ENCODE measurements around the gene NEMP1. TPM values are rescaled to one million over a fixed set of nuclear protein-coding genes. Genes with fewer than 3 reads are reported as not detected.

NEMP1 gene
- total and polyA plus RNA-seq, 2 of the 13 experiments (the other 11 are each of a cell fraction or from before 2014, with no cell fraction given), result 11.4 to 12.9 TPM

DNA sequence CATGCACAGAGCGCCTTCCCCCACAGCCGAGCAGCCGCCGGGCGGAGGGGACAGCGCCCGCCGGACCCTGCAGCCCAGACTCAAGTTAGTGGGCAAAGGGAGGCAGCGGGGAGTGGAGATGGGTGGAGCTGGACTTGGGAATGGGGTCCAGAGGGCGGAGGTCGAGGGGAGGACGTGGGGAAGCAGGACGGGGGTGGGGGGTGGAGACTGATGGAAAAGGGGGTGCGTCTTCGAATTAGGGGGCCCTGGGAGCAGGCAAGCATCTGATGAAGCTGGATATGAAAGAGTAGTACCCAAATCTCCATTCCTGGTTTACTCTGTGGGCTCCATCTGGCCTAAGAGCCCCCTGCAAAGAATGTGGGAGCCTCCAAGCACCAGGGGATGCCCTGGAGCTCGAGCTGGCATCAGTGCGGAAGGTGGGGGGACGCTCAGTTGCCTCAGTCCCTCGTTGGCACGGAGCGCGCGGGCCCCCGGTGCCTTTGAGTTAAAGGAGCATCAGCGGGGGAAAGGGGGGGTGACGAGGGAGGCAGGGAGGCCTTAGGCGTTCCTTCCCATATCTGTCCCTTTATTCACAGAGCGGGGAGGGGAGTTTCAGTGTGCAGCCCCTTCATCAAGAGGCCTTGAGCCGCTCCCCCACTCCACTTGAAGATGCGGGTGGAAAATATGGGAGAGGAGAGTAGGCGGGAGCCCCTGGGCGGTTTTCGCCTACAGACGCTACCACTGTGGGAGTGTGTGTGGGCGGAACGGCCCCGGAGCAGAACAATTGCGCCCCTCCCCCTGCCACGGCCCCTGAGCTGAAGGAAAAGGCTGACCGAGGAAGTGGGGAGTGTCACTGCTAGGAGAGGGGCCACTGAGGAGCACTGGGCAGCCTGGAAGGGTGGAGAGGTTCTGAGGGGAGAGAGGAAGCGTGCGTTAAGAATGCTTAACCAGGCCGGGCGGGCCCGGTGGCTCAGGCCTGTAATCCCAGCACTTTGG is 11.0 kb upstream of the NEMP1 start (continued):
- TF ChIP-seq NPAS2 (CRISPR knock-in tag; IDR thresholded peaks at IDR 0.05; ENCODE audit: borderline replicate concordance) (no peak), SAP130 (CRISPR knock-in tag; IDR thresholded peaks at IDR 0.05; ENCODE audit: low read depth) (peak; percentile 30), RARA (CRISPR knock-in tag; IDR thresholded peaks at IDR 0.05) (peak; percentile 8; the same call in 1 of the 2 replicates), ZNF20 (CRISPR knock-in tag; IDR thresholded peaks at IDR 0.05) (no peak), HNF4G (IDR thresholded peaks at IDR 0.05; ENCODE audit: borderline replicate concordance, low read depth, low read length) (peak; percentile 60; the same call in 1 of the 2 replicates), HNF4G (CRISPR knock-in tag; IDR thresholded peaks at IDR 0.05; ENCODE audit: borderline replicate concordance, low read depth) (no peak), ZNF510 (CRISPR knock-in tag; IDR thresholded peaks at IDR 0.05; ENCODE audit: low read depth) (no peak), ZC3H13 (CRISPR knock-in tag; IDR thresholded peaks at IDR 0.05) (peak; percentile 54; the same call in 1 of the 2 replicates), ZNF230 (CRISPR knock-in tag; IDR thresholded peaks at IDR 0.05) (no peak)
- TF ChIP-seq, protein P1, sequence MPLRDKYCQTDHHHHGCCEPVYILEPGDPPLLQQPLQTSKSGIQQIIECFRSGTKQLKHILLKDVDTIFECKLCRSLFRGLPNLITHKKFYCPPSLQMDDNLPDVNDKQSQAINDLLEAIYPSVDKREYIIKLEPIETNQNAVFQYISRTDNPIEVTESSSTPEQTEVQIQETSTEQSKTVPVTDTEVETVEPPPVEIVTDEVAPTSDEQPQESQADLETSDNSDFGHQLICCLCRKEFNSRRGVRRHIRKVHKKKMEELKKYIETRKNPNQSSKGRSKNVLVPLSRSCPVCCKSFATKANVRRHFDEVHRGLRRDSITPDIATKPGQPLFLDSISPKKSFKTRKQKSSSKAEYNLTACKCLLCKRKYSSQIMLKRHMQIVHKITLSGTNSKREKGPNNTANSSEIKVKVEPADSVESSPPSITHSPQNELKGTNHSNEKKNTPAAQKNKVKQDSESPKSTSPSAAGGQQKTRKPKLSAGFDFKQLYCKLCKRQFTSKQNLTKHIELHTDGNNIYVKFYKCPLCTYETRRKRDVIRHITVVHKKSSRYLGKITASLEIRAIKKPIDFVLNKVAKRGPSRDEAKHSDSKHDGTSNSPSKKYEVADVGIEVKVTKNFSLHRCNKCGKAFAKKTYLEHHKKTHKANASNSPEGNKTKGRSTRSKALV (CRISPR knock-in tag; IDR thresholded peaks at IDR 0.05), result no peak
- TF ChIP-seq, protein P2, sequence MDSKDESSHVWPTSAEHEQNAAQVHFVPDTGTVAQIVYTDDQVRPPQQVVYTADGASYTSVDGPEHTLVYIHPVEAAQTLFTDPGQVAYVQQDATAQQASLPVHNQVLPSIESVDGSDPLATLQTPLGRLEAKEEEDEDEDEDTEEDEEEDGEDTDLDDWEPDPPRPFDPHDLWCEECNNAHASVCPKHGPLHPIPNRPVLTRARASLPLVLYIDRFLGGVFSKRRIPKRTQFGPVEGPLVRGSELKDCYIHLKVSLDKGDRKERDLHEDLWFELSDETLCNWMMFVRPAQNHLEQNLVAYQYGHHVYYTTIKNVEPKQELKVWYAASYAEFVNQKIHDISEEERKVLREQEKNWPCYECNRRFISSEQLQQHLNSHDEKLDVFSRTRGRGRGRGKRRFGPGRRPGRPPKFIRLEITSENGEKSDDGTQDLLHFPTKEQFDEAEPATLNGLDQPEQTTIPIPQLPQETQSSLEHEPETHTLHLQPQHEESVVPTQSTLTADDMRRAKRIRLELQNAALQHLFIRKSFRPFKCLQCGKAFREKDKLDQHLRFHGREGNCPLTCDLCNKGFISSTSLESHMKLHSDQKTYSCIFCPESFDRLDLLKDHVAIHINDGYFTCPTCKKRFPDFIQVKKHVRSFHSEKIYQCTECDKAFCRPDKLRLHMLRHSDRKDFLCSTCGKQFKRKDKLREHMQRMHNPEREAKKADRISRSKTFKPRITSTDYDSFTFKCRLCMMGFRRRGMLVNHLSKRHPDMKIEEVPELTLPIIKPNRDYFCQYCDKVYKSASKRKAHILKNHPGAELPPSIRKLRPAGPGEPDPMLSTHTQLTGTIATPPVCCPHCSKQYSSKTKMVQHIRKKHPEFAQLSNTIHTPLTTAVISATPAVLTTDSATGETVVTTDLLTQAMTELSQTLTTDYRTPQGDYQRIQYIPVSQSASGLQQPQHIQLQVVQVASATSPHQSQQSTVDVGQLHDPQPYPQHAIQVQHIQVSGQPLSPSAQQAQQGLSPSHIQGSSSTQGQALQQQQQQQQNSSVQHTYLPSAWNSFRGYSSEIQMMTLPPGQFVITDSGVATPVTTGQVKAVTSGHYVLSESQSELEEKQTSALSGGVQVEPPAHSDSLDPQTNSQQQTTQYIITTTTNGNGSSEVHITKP (CRISPR knock-in tag; IDR thresholded peaks at IDR 0.05; ENCODE audit: low read depth), result peak; percentile 49; the same call in 1 of the 2 replicates
- TF ChIP-seq, protein P3, sequence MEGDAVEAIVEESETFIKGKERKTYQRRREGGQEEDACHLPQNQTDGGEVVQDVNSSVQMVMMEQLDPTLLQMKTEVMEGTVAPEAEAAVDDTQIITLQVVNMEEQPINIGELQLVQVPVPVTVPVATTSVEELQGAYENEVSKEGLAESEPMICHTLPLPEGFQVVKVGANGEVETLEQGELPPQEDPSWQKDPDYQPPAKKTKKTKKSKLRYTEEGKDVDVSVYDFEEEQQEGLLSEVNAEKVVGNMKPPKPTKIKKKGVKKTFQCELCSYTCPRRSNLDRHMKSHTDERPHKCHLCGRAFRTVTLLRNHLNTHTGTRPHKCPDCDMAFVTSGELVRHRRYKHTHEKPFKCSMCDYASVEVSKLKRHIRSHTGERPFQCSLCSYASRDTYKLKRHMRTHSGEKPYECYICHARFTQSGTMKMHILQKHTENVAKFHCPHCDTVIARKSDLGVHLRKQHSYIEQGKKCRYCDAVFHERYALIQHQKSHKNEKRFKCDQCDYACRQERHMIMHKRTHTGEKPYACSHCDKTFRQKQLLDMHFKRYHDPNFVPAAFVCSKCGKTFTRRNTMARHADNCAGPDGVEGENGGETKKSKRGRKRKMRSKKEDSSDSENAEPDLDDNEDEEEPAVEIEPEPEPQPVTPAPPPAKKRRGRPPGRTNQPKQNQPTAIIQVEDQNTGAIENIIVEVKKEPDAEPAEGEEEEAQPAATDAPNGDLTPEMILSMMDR (CRISPR knock-in tag; IDR thresholded peaks at IDR 0.05), result peak; percentile 6; the same call in 1 of the 2 replicates
- TF ChIP-seq, protein P4, sequence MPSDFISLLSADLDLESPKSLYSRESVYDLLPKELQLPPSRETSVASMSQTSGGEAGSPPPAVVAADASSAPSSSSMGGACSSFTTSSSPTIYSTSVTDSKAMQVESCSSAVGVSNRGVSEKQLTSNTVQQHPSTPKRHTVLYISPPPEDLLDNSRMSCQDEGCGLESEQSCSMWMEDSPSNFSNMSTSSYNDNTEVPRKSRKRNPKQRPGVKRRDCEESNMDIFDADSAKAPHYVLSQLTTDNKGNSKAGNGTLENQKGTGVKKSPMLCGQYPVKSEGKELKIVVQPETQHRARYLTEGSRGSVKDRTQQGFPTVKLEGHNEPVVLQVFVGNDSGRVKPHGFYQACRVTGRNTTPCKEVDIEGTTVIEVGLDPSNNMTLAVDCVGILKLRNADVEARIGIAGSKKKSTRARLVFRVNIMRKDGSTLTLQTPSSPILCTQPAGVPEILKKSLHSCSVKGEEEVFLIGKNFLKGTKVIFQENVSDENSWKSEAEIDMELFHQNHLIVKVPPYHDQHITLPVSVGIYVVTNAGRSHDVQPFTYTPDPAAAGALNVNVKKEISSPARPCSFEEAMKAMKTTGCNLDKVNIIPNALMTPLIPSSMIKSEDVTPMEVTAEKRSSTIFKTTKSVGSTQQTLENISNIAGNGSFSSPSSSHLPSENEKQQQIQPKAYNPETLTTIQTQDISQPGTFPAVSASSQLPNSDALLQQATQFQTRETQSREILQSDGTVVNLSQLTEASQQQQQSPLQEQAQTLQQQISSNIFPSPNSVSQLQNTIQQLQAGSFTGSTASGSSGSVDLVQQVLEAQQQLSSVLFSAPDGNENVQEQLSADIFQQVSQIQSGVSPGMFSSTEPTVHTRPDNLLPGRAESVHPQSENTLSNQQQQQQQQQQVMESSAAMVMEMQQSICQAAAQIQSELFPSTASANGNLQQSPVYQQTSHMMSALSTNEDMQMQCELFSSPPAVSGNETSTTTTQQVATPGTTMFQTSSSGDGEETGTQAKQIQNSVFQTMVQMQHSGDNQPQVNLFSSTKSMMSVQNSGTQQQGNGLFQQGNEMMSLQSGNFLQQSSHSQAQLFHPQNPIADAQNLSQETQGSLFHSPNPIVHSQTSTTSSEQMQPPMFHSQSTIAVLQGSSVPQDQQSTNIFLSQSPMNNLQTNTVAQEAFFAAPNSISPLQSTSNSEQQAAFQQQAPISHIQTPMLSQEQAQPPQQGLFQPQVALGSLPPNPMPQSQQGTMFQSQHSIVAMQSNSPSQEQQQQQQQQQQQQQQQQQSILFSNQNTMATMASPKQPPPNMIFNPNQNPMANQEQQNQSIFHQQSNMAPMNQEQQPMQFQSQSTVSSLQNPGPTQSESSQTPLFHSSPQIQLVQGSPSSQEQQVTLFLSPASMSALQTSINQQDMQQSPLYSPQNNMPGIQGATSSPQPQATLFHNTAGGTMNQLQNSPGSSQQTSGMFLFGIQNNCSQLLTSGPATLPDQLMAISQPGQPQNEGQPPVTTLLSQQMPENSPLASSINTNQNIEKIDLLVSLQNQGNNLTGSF (CRISPR knock-in tag; IDR thresholded peaks at IDR 0.05), result no peak

All from HepG2 (cell line).